ENCODE data around the gene POMGNT2. TPM values are rescaled to one million over a fixed set of nuclear protein-coding genes. Genes with fewer than 3 reads are reported as not detected.

Gene POMGNT2
- total and polyA plus RNA-seq, 2 of the 8 experiments (the other 6 are each of a cell fraction or from before 2014, with no cell fraction given) = 13.6 to 35.7 TPM

GRCh38 chr3:43104660-43105595, 951 bp downstream of the POMGNT2 start:
- TF ChIP-seq EZH2 (IDR thresholded peaks at IDR 0.05; ENCODE audit: low read depth, low read length, severe bottlenecking) (no peak), BRCA1 (IDR thresholded peaks at IDR 0.05; ENCODE audit: low read depth, low read length) (no peak), RXRA (IDR thresholded peaks at IDR 0.05; ENCODE audit: insufficient read depth, low read depth, low read length) (no peak), POLR2A (IDR thresholded peaks at IDR 0.05; ENCODE audit: control extremely low read depth in 1 of 2, low read depth in 2 of 2, low read length in 2 of 2) (no peak), ZNF274 (IDR thresholded peaks at IDR 0.05; ENCODE audit: borderline replicate concordance, extremely low read depth, low read length) (no peak), SIX5 (IDR thresholded peaks at IDR 0.05; ENCODE audit: low read depth, low read length) (no peak), POU5F1 (IDR thresholded peaks at IDR 0.05; ENCODE audit: low read depth, low read length) (no peak)
- 69% methylated on average over 20 of the region's 33 CpGs; no CpG with 5 or more reads in 1 of the 2 experiments for WGBS, 2 experiments (ENCODE audit: extremely low coverage in 1 of 2, insufficient coverage in 1 of 2, insufficient read length in 1 of 2, insufficient replicate concordance in 2 of 2, low coverage in 1 of 2, low lambda C conversion rate in 2 of 2, missing lambda C conversion rate in 1 of 2)
- no peak overlapping the region for H4K5ac ChIP-seq (ENCODE audit: insufficient read length, low read depth, low read length)
- peaks cover 0 to 5% (median 0%) of the 10 kb centered on the region in 4 experiments; a peak in 4 of 7 replicates for H3K4me1 ChIP-seq (replicated peaks in 1 of 4; ENCODE audit: control insufficient read depth in 3 of 4, insufficient read depth in 4 of 4, low read length in 3 of 4)
- no peak overlapping the region for H3K27ac ChIP-seq (ENCODE audit: low read depth, low read length)
- H2AFZ ChIP-seq (ENCODE audit: low read length) = no peak overlapping the region
- peaks cover 0 to 3% of the 10 kb centered on the region in 2 experiments; a peak in 1 of 4 replicates for H3K79me2 ChIP-seq (ENCODE audit: control insufficient read depth in 1 of 2, insufficient read depth in 2 of 2, low read length in 2 of 2)
- no peak overlapping the region for H3K23ac ChIP-seq (ENCODE audit: insufficient read length)
- H2BK120ac ChIP-seq (replicated peaks; ENCODE audit: low read depth, low read length) = no peak overlapping the region
- no peaks in the 10 kb centered on the region for H3K36me3 ChIP-seq (ENCODE audit: control insufficient read depth in 2 of 4, insufficient read depth in 4 of 4, low read length in 3 of 4)
- H3K9ac ChIP-seq (replicated peaks in 1 of 4; ENCODE audit: extremely low read depth in 1 of 4, low read depth in 3 of 4, low read length in 3 of 4) = 0 out of 7 replicates have a peak overlapping the region, but pooled peaks of 1 of the 4 experiments have one; percentile 2
- no peak overlapping the region for H3K18ac ChIP-seq (ENCODE audit: extremely low read depth, low read length)
- H3K9me3 ChIP-seq (ENCODE audit: insufficient read depth in 2 of 2, low read depth in 1 of 2, low read length in 1 of 2) = no peaks in the 10 kb centered on the region
- H2BK20ac ChIP-seq (ENCODE audit: low read length) = no peak overlapping the region
- peaks cover 0 to 8% (median 5%) of the 10 kb centered on the region in 4 experiments; a peak in 5 of 7 replicates for H3K27me3 ChIP-seq (replicated peaks in 1 of 4; ENCODE audit: control insufficient read depth in 3 of 4, extremely low read depth in 1 of 4, insufficient read depth in 3 of 4, low read length in 3 of 4)
- no peak overlapping the region for H2BK5ac ChIP-seq (ENCODE audit: low read depth, low read length)
- H3K56ac ChIP-seq (replicated peaks; ENCODE audit: insufficient read length, low read depth, low read length) = no peak overlapping the region
- H2BK12ac ChIP-seq (ENCODE audit: low read depth, low read length) = no peak overlapping the region
- H3K79me1 ChIP-seq (ENCODE audit: low read depth, low read length) = peaks cover 3% of the 10 kb centered on the region
- H2BK15ac ChIP-seq (ENCODE audit: low read length) = no peak overlapping the region
- H4K8ac ChIP-seq (ENCODE audit: extremely low read depth, insufficient read depth, low read length) = no peak overlapping the region
- H4K91ac ChIP-seq (replicated peaks; ENCODE audit: insufficient read length, low read length) = no peak overlapping the region
- FAIRE-seq = no peak
- peak overlapping the region in 3 of 4 experiments; percentile 7 to 89 (median 79); a peak in 6 of 8 replicates for H3K4me3 ChIP-seq (ENCODE audit: extremely low read depth in 1 of 4, insufficient read depth in 2 of 4, low read depth in 3 of 4, low read length in 4 of 4)
- peak overlapping the region; percentile 62 to 71 for H3K4me2 ChIP-seq (ENCODE audit: insufficient read depth in 1 of 2, low read depth in 2 of 2, low read length in 2 of 2)
- H4K20me1 ChIP-seq (replicated peaks in 1 of 2; ENCODE audit: control insufficient read depth in 1 of 2, insufficient read depth in 2 of 2, low read length in 2 of 2) = peaks cover 0 to 2% of the 10 kb centered on the region in 2 experiments
- no peak overlapping the region for H2AK5ac ChIP-seq (ENCODE audit: low read depth, low read length)
- POLR2A ChIA-PET (ENCODE audit: partially characterized antibody) = no interaction called here
- peaks cover 7% of the 10 kb centered on the region; the same call in 1 of the 2 replicates for H3K23me2 ChIP-seq (ENCODE audit: low read depth, low read length)
- no peak overlapping the region for H3K14ac ChIP-seq (ENCODE audit: insufficient read length)
- H3K4ac ChIP-seq (replicated peaks; ENCODE audit: insufficient read length, low read depth, low read length) = no peak overlapping the region
- peak in 1 of 2 experiments; percentile 56 for DNase-seq (ENCODE audit: low read depth in 1 of 2, low spot score in 2 of 2)
- CTCF ChIA-PET (ENCODE audit: partially characterized antibody) = interaction anchor here (0.6 to 1.3 kb wide), 8 partner anchors 19 to 143 kb away, joined by 3 to 5 read pairs (median 3); no protein-coding TSS in a partner anchor
